ENCODE measurements around the gene CAMKK1. TPM values are rescaled to one million over a fixed set of nuclear protein-coding genes. Genes with fewer than 3 reads are reported as not detected.

The CAMKK1 gene
- total RNA-seq, 4 donors from 2014 or later, result 2.6 to 37.6 (median 6.4) TPM

DNA sequence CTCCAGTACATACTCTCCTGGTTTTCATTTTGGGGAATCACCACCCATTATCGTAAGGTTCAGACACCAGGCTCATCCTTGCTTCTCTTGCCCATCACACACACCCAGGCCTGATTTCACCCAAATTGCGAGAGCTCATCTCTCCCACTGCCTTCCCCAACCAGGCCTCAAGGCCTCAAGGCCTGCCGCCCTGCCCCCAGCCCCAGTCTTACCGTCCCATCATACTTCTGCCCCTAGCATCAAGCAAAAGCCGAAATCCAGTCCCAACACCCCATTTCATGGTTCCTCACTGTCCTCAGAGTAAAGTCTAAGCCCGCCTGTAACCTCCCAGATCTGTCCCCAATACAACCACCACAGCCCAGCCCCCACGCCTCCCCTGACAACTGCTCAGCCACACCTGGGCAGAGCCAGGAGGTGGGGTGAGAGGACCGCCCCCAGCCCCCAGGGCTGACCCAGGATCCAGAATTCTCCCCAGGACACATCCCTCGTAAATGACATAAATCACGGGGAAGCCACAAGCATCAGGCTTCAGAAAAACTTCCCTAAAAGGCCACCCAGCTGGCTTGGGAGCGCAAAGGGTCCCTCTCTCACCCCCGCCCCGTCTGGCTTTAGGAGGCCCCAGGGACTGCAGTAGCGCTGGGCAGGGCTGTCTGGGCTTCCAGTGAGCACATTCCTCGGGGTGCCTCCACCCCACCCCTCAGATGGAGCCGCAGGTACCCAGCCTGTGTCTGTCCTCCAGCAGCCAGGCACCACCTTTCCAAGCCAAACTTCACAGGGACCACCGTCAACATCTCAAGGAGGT, 33.0 kb upstream of the CAMKK1 start:
- Histone ChIP-seq H3K4me1 (no peaks in the 10 kb centered on the region), H3K27me3 (no peaks in the 10 kb centered on the region), H3K36me3 (no peaks in the 10 kb centered on the region), H3K9me3 (no peaks in the 10 kb centered on the region), H3K27ac (no peak overlapping the region), H3K4me3 (no peak overlapping the region)
- intact Hi-C loops (cut with DNase I; ENCODE audit: low total_unique reads), result no loop called here
- no peak for DNase-seq
- TF ChIP-seq, protein P1, sequence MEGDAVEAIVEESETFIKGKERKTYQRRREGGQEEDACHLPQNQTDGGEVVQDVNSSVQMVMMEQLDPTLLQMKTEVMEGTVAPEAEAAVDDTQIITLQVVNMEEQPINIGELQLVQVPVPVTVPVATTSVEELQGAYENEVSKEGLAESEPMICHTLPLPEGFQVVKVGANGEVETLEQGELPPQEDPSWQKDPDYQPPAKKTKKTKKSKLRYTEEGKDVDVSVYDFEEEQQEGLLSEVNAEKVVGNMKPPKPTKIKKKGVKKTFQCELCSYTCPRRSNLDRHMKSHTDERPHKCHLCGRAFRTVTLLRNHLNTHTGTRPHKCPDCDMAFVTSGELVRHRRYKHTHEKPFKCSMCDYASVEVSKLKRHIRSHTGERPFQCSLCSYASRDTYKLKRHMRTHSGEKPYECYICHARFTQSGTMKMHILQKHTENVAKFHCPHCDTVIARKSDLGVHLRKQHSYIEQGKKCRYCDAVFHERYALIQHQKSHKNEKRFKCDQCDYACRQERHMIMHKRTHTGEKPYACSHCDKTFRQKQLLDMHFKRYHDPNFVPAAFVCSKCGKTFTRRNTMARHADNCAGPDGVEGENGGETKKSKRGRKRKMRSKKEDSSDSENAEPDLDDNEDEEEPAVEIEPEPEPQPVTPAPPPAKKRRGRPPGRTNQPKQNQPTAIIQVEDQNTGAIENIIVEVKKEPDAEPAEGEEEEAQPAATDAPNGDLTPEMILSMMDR (IDR thresholded peaks at IDR 0.05), result no peak
- no peak for TF ChIP-seq POLR2A (IDR thresholded peaks at IDR 0.05)

DNA sequence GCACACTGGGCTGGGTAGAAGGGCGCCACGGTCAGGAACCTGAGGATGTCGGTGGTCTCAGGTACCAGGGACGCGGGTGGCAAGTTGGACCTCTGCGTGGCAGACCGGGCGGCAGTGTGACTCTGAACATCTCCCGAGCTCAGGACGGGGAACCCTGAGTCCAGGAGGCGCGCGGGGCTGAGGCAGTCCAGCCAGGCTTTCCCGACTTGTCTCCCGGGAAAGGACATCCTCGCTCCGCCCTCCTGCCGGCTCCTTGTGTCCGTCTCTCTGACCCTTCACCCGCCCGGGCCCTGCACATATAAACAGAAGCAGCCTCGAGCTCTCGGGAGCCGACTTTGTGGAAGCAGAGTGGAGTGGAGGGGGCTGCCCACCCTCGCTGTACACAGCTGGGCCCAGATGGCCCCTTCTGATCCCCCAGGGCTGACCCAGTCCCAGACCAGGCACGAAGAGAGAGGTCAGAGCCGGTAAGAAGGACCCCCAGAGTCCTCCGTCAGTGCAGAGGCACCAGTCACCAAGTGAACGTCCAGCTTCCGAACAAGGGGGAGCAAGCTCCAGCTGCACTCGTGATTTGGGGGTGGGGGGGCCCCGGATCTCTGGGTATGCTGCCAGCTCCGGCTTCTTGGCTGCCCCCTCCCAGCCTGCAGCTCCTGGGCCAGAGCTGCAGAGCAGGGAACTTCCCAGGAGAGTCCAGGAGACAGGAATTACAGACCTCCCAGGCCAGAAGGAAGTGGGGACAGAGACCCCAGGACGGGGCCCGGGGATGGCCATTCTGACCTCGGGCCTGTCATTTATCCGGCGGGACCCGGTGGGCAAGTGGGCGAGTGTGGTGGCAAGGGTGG, 31.9 kb upstream of the CAMKK1 start:
- Histone ChIP-seq H3K4me1 (no peaks in the 10 kb centered on the region), H3K36me3 (no peaks in the 10 kb centered on the region), H3K27ac (no peak overlapping the region), H3K4me3 (no peak overlapping the region), H3K27me3 (no peaks in the 10 kb centered on the region), H3K9me3 (no peaks in the 10 kb centered on the region)
- DNase-seq, result no peak
- TF ChIP-seq POLR2A (IDR thresholded peaks at IDR 0.05), result no peak
- TF ChIP-seq, protein P1 (IDR thresholded peaks at IDR 0.05), result no peak
- intact Hi-C loops (cut with DNase I; ENCODE audit: low total_unique reads), result no loop called here

DNA sequence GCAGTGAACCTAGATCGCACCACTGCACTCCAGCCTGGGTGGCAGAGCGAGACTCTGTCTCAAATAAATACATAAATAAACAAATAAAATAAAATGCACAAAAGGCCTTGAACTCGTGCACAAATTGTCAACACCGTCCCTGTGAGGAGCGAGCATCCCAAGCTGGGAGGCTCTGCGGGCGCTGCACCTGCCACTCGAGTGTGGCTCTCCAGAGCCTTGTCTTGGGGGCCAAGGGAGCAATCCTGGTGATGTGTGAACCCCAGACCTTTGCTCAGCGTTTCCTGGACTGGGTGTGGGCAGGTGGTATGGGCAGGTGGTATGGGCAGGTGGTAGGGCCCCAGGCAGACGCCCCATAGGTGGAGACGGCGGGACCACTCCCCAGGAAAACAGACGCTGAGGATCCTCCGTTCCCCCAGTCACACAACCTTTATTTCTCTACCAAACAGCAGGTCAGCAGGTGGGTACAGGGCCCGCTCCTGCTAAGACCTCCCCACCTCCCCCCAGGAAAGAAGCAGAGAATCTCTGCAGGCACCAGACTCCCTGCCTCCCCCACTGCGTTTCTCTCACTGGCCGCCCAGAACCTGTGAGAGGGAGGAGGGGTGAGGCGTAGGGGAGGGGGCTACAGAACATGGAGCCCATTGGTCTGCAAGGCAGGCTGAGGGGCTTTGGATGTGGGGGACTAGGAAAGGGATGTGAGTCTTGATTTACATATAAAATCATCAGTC, 30.8 kb upstream of the CAMKK1 start:
- no peak for DNase-seq
- Histone ChIP-seq H3K27ac (no peak overlapping the region), H3K4me1 (no peaks in the 10 kb centered on the region), H3K9me3 (no peaks in the 10 kb centered on the region), H3K36me3 (no peaks in the 10 kb centered on the region), H3K27me3 (no peaks in the 10 kb centered on the region), H3K4me3 (no peak overlapping the region)
- intact Hi-C loops (cut with DNase I; ENCODE audit: low total_unique reads), result no loop called here
- TF ChIP-seq, protein P1 (IDR thresholded peaks at IDR 0.05), result no peak
- TF ChIP-seq POLR2A (IDR thresholded peaks at IDR 0.05), result no peak

DNA sequence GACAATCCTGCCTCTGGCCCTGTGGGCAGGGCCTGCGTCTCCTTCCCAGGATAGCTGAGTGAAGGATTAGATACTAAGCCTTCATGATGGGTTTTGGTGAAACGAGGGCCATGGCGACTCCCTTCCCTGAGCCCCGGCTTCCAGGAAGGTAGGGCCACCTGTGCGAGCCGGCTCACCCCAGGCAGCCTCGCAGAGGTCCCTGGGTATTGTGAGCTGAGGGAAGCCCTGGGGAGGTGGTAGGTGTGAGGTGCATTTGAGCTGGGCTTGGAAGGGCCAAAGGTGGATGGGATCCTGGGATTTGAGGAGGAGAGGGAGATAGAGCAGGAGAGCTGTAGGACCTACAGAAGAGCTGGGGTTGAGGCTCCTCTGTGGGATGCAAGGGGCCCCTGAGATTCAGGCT, 29.9 kb upstream of the CAMKK1 start:
- no peak overlapping the region for H3K4me3 ChIP-seq
- TF ChIP-seq, protein P1 (IDR thresholded peaks at IDR 0.05), result no peak
- no peak for TF ChIP-seq POLR2A (IDR thresholded peaks at IDR 0.05)
- H3K27me3 ChIP-seq, result no peaks in the 10 kb centered on the region
- DNase-seq, result no peak
- no peaks in the 10 kb centered on the region for H3K9me3 ChIP-seq
- intact Hi-C loops (cut with DNase I; ENCODE audit: low total_unique reads), result no loop called here
- no peaks in the 10 kb centered on the region for H3K36me3 ChIP-seq
- H3K27ac ChIP-seq, result no peak overlapping the region
- no peaks in the 10 kb centered on the region for H3K4me1 ChIP-seq
